NT2/D1 (cell line): Measurements from ENCODE around the gene PAOX.

Experiments
- SUZ12 ChIP-seq: IDR thresholded peaks from 2 replicates; pipeline ENCODE4 v1.6.1; 2011; ENCODE audit not compliant: insufficient read length, insufficient read depth; ENCODE audit errors: extremely low read depth
- YY1 ChIP-seq: IDR thresholded peaks from 2 replicates; pipeline ENCODE4 v1.6.1; 2011; ENCODE audit not compliant: insufficient read length, insufficient read depth
- ZNF274 ChIP-seq: IDR thresholded peaks from 2 replicates; pipeline ENCODE4 v1.6.1; 2011; ENCODE audit warnings: mild to moderate bottlenecking, low read depth, low read length

DNA sequence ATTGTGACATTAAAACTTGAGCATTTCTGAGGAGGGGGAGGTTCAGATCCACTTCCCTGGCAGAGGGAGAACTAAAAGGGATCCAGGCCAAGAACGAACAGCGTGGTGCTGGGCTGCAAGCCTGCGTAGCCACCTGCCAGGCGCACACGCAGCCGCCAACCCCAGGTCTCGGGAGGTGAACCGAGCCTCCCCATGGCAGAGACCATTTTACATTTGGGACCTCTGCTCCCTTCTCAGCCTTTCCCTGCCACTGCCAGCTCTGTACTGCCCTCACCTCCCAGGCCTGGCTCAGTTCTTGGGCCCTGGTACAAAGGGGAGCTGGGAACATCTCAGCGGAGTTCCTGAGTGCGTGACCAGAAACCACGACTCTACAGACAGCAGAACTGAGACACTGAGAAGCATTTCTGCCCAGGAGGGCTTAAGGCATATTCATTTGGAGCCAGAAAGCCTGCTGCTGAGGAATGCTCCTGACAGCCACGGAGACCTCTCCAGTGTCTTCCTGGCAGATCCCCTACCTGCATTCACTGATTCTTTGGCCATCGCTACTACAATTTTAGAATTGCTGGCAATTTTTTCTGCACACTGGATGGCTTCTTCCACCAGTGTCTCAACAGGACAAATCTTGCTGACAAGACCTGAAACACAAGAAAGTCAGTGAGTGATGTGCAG is 13.5 kb upstream of the PAOX start:
- TF ChIP-seq YY1 (no peak), SUZ12 (no peak), ZNF274 (no peak)
